HEK293 (cell line): Measurements from ENCODE around the gene HSP90AA1.

ENCODE experiments used
- KLF7 ChIP-seq: fragments of 450-650 bp; formaldehyde crosslinking; IDR thresholded peaks from 2 replicates; pipeline ENCODE4 v1.5.1; 2016; ENCODE audit warnings: missing biosample characterization, missing genetic modification characterization, borderline replicate concordance
- SP2 ChIP-seq: fragments of 450-650 bp; formaldehyde crosslinking; IDR thresholded peaks from 2 replicates; pipeline ENCODE4 v1.5.1; 2016; ENCODE audit warnings: missing biosample characterization, missing genetic modification characterization
- TCF7L2 ChIP-seq: IDR thresholded peaks from 2 replicates; pipeline ENCODE4 v1.6.1; 2011; ENCODE audit warnings: low read depth, mild to moderate bottlenecking, inconsistent platforms, low read length, moderate library complexity, borderline replicate concordance
- YY2 ChIP-seq: fragments of 450-650 bp; formaldehyde crosslinking; IDR thresholded peaks from 2 replicates; pipeline ENCODE4 v1.5.1; 2016; ENCODE audit warnings: missing biosample characterization, missing genetic modification characterization
- ZBTB10 ChIP-seq: fragments of 450-650 bp; formaldehyde crosslinking; IDR thresholded peaks from 2 replicates; pipeline ENCODE4 v1.5.1; 2016; ENCODE audit warnings: missing biosample characterization, missing genetic modification characterization
- ZBTB49 ChIP-seq: fragments of 450-650 bp; formaldehyde crosslinking; IDR thresholded peaks from 2 replicates; pipeline ENCODE4 v1.5.1; 2016; ENCODE audit warnings: missing biosample characterization, missing genetic modification characterization, low read depth
- ZNF132 ChIP-seq: fragments of 450-650 bp; formaldehyde crosslinking; IDR thresholded peaks from 2 replicates; pipeline ENCODE4 v1.5.1; 2017; ENCODE audit warnings: missing biosample characterization, missing genetic modification characterization, borderline replicate concordance
- ZNF211 ChIP-seq: fragments of 450-650 bp; formaldehyde crosslinking; IDR thresholded peaks from 2 replicates; pipeline ENCODE4 v1.5.1; 2016; ENCODE audit warnings: low read depth, missing biosample characterization, missing genetic modification characterization
- ZNF274 ChIP-seq, 2 experiments: fragments of 200-500 bp in 1 of 2; fragments of 450-650 bp in 1 of 2; sonication (Bioruptor generic) in 1 of 2; formaldehyde crosslinking in 1 of 2; IDR thresholded peaks; 2 replicates each; pipeline versions ENCODE4 v1.5.1 to v1.6.1; 2014 to 2016; ENCODE audit warnings: borderline replicate concordance in 1 of 2, inconsistent platforms in 1 of 2, low read length in 1 of 2, missing biosample characterization in 1 of 2, missing genetic modification characterization in 1 of 2
- ZNF391 ChIP-seq: fragments of 450-650 bp; formaldehyde crosslinking; IDR thresholded peaks from 2 replicates; pipeline ENCODE4 v1.5.1; 2016; ENCODE audit warnings: low read depth, missing biosample characterization, missing genetic modification characterization, borderline replicate concordance
- ZNF518A ChIP-seq: fragments of 450-650 bp; formaldehyde crosslinking; conservative IDR thresholded peaks from 2 replicates; pipeline ENCODE4 v1.5.1; 2016; ENCODE audit warnings: low read depth, missing biosample characterization, missing genetic modification characterization
- ZNF558 ChIP-seq: fragments of 450-650 bp; formaldehyde crosslinking; IDR thresholded peaks from 2 replicates; pipeline ENCODE4 v1.5.1; 2016; ENCODE audit warnings: missing biosample characterization, missing genetic modification characterization
- ZNF571 ChIP-seq: fragments of 450-650 bp; formaldehyde crosslinking; IDR thresholded peaks from 2 replicates; pipeline ENCODE4 v1.5.0; 2017; ENCODE audit warnings: missing biosample characterization, missing genetic modification characterization
- ZNF623 ChIP-seq: fragments of 450-650 bp; formaldehyde crosslinking; IDR thresholded peaks from 2 replicates; pipeline ENCODE4 v1.5.1; 2016; ENCODE audit warnings: missing biosample characterization, missing genetic modification characterization
- ZXDB ChIP-seq: fragments of 450-650 bp; formaldehyde crosslinking; IDR thresholded peaks from 2 replicates; pipeline ENCODE4 v1.5.1; 2016; ENCODE audit warnings: missing biosample characterization, missing genetic modification characterization
- TF ChIP-seq, protein P1 (sequence below): fragments of 450-650 bp; formaldehyde crosslinking; IDR thresholded peaks from 2 replicates; pipeline ENCODE4 v1.5.1; 2017; ENCODE audit warnings: missing biosample characterization, missing genetic modification characterization
- TF ChIP-seq, protein P2 (sequence below): fragments of 450-650 bp; formaldehyde crosslinking; IDR thresholded peaks from 2 replicates; pipeline ENCODE4 v1.5.1; 2017; ENCODE audit warnings: missing biosample characterization, mild to moderate bottlenecking, missing genetic modification characterization, moderate library complexity
- TF ChIP-seq, protein P3 (sequence below): fragments of 450-650 bp; formaldehyde crosslinking; IDR thresholded peaks from 2 replicates; pipeline ENCODE4 v1.5.1; 2016; ENCODE audit warnings: missing biosample characterization, missing genetic modification characterization, borderline replicate concordance

HSP90AA1 gene

DNA sequence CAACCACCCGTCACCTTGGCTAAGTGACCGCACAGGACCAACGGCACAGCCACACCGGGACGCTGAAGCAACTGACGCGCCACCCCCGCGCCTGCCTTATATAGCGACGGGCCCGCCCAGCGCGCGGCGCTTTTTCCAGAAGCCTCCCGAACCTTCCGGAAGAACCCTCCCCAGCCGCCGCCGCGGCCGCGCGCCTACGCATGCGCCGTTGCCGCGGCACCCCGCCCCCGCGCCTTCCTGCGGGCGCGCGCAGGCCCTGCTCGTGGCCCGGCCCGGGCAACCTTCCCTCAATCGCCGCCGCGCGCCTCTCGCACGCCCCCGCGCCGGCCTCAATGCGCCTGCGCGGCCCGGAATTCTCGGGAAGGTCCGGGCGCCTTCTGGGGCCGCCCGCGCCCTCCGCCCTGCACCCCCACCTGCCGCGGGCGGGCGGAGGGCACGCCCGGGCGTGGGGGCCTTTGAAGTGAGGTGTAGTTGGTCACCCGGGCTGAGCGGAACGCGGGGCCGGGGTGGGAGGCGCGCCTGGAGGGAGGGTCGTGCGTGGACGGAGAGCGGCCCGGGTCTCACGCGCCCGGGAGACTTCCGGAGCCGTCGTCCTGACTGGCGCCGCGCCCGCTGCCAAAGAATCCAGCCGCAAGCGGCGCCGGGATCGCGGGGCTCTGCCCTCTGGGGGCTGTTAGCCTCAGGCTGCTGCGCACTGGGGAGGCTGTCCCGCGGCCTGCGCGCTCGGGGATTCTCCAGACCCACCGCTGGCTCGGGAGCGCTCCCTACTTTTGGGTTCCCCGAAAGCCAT lies at the start of gene HSP90AA1 (continued):
- TF ChIP-seq ZBTB49 (tag by site-specific recombination) (no peak), ZBTB10 (peak; percentile 72), ZNF558 (tag by site-specific recombination) (no peak), ZNF623 (tag by site-specific recombination) (no peak), ZNF211 (tag by site-specific recombination) (no peak), ZNF132 (tag by site-specific recombination) (no peak), TCF7L2 (no peak), SP2 (peak; percentile 56), ZNF518A (tag by site-specific recombination) (no peak), KLF7 (no peak; the same call in none of the 2 replicates), ZNF571 (tag by site-specific recombination) (no peak), YY2 (tag by site-specific recombination) (no peak), ZNF274 (IDR thresholded peaks at IDR 0.05; ENCODE audit: low read length) (no peak), ZNF274 (tag by site-specific recombination; IDR thresholded peaks at IDR 0.05; ENCODE audit: borderline replicate concordance) (no peak), ZNF391 (no peak), ZXDB (tag by site-specific recombination) (peak; percentile 60; the same call in 1 of the 2 replicates)
- TF ChIP-seq, protein P1, sequence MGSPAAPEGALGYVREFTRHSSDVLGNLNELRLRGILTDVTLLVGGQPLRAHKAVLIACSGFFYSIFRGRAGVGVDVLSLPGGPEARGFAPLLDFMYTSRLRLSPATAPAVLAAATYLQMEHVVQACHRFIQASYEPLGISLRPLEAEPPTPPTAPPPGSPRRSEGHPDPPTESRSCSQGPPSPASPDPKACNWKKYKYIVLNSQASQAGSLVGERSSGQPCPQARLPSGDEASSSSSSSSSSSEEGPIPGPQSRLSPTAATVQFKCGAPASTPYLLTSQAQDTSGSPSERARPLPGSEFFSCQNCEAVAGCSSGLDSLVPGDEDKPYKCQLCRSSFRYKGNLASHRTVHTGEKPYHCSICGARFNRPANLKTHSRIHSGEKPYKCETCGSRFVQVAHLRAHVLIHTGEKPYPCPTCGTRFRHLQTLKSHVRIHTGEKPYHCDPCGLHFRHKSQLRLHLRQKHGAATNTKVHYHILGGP, result no peak
- TF ChIP-seq, protein P2, sequence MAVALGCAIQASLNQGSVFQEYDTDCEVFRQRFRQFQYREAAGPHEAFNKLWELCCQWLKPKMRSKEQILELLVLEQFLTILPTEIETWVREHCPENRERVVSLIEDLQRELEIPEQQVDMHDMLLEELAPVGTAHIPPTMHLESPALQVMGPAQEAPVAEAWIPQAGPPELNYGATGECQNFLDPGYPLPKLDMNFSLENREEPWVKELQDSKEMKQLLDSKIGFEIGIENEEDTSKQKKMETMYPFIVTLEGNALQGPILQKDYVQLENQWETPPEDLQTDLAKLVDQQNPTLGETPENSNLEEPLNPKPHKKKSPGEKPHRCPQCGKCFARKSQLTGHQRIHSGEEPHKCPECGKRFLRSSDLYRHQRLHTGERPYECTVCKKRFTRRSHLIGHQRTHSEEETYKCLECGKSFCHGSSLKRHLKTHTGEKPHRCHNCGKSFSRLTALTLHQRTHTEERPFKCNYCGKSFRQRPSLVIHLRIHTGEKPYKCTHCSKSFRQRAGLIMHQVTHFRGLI (tag by site-specific recombination), result peak; percentile 27; the same call in 1 of the 2 replicates
- TF ChIP-seq, protein P3, sequence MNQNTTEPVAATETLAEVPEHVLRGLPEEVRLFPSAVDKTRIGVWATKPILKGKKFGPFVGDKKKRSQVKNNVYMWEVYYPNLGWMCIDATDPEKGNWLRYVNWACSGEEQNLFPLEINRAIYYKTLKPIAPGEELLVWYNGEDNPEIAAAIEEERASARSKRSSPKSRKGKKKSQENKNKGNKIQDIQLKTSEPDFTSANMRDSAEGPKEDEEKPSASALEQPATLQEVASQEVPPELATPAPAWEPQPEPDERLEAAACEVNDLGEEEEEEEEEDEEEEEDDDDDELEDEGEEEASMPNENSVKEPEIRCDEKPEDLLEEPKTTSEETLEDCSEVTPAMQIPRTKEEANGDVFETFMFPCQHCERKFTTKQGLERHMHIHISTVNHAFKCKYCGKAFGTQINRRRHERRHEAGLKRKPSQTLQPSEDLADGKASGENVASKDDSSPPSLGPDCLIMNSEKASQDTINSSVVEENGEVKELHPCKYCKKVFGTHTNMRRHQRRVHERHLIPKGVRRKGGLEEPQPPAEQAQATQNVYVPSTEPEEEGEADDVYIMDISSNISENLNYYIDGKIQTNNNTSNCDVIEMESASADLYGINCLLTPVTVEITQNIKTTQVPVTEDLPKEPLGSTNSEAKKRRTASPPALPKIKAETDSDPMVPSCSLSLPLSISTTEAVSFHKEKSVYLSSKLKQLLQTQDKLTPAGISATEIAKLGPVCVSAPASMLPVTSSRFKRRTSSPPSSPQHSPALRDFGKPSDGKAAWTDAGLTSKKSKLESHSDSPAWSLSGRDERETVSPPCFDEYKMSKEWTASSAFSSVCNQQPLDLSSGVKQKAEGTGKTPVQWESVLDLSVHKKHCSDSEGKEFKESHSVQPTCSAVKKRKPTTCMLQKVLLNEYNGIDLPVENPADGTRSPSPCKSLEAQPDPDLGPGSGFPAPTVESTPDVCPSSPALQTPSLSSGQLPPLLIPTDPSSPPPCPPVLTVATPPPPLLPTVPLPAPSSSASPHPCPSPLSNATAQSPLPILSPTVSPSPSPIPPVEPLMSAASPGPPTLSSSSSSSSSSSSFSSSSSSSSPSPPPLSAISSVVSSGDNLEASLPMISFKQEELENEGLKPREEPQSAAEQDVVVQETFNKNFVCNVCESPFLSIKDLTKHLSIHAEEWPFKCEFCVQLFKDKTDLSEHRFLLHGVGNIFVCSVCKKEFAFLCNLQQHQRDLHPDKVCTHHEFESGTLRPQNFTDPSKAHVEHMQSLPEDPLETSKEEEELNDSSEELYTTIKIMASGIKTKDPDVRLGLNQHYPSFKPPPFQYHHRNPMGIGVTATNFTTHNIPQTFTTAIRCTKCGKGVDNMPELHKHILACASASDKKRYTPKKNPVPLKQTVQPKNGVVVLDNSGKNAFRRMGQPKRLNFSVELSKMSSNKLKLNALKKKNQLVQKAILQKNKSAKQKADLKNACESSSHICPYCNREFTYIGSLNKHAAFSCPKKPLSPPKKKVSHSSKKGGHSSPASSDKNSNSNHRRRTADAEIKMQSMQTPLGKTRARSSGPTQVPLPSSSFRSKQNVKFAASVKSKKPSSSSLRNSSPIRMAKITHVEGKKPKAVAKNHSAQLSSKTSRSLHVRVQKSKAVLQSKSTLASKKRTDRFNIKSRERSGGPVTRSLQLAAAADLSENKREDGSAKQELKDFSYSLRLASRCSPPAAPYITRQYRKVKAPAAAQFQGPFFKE (tag by site-specific recombination), result no peak
